Measurements from ENCODE around the gene THAP6.
"Not testable (repeated sequence)": the region's sequence is repeated elsewhere in the genome, so short reads cannot be mapped to it uniquely, and the experiment has no call there.

The THAP6 gene

GRCh38 chr4:75514131-75514948, at the start of gene THAP6, which contains the start of gene RCHY1:
THAP6 (plus strand) TSS chr4:75514473; CDS start chr4:75515453, 980 bp downstream.
RCHY1 (minus strand) TSS chr4:75514403; CDS start chr4:75514286, 117 bp downstream.
- peak; percentile 87 for DNase-seq

DNA sequence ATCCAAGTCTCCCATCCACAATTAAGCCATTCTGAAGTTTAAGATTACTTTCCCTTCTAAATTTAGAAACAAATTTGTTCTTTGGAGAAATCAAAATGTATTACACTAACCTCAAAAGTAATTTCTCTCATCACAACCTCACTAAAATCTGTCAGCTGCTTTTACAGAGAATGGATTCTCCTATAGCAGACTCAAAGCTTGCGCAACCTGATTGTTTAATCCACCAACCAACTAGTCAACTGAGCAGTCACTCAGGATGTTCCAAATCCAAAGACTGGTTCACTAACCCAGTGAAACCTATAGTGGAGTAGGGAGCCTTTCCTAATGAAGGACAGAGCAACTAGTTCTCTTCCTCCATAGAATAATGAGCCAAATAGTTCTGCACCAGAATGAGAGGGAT, 44.4 kb upstream of the THAP6 start:
- DNase-seq, result no peak

DNA sequence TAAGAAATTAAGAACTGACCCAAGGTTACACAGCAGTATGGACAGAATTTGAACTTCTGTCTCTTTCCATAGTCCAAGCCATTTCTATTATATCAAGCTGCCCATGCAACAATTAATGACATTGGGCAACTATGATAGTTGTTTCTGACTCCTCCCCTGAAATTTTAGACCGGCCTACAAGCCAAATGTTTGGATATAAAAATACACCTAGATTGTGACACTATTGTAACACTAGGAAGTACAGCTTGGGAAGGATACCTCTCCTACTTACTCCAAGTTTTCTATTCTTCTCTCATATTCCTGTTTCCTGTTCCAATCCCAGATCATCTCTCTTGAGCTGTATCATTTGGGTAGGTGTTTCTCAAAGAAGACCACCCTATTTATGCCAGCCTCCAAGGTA, 43.5 kb upstream of the THAP6 start:
- no peak for DNase-seq

DNA sequence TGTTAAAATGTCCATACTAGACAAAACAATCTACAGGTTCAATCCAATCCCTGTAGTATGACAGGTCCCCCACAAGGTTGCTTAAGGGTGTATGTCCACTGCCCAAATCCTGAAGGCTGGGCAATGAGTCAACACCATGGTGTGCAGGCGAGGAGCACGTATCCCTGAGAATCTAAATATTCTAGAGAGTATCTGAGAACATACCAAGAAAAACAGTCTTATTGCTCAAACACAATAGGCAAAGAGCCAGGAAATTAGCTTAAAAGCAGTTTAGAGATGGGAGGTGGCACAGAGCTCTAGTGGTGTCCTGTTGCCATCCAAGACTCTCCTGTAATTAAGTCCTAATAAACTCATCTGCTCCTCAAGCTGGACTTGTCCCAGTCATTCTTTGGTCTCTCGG, 37.1 kb upstream of the THAP6 start:
- DNase-seq, result no peak

DNA sequence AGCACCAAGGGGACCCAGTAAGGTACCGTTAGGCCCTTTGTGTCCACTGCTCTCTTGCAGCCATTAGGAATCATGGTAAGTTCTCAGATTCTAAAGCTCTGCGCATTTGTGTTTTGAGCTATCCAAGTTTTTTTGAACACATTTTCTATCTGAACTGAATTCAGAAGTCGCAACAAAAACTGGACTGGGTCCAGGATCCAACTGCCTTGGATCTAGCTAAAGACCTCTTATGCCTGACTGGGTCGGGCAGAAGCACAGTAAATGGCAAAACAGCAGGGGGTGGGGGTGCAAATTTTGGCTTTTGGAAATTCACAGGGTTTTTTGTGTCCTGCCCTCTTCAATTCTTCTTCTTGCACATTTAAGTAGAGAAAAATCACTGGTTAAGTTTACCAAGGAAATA, 30.1 kb upstream of the THAP6 start:
- DNase-seq, result no peak

DNA sequence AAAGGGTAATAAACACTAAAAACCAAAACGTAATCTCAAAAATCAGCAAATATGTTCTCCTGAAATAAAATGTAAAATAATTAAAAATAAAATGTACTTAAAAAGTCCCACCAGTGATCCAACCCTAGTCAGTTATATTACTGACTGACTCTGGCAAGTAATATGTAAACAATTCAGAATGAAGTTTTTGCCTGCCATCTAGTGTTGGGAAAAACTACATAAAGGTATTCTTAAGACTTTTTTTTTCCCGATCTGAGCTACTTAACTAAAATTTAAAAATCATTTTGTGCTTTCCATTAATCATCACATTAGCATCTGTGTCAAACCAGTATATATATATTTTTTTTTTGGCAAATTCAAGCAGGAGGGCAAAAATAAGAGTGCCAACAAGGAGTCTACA, 24.1 kb upstream of the THAP6 start:
- DNase-seq, result no peak

DNA sequence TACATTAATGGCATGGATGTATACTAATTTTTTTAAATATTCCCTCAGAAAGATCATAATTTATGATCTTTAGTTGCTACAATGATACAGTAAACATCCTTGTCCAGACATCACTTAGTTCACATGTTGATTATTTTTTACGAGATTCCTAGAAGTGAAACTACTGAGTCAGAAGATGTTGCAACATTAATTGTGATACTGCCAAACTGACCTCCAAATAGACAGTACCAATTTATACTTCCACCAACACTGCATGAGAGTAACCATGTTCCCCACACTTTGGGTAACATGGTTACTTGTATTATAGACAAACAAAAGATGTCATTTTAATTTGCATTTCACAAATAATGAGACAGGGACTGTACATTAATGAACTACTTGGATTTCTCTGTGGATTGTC, 19.7 kb upstream of the THAP6 start:
- no peak for DNase-seq

- DNase-seq, result no peak
These were observed 18.8 kb upstream of the THAP6 start for GRCh38 chr4:75495476-75495875.

GRCh38 chr4:75496406-75496805, 17.9 kb upstream of the THAP6 start:
- DNase-seq, result no peak

DNA sequence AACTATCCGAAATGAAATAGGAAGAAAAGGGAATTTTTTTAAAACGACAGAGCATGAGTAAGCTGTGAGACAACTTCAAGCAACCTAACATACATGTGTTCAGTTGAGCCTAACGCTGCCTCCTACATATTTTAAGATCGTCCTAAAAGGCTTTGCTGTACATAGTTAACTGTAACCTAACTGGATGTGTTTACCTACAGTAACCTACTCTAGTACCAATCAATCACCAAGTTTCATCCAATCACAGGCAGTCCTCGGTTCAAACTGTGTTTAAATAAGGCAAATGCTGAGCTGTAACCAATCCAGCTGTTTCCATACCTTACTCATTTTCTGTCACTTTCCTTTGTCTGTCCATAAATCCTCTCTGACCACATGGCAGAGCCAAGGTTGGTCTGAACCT, 17.1 kb upstream of the THAP6 start:
- DNase-seq, result no peak

GRCh38 chr4:75498041-75498440, 16.2 kb upstream of the THAP6 start:
- no peak for DNase-seq

- DNase-seq, result no peak
These were observed 14.4 kb upstream of the THAP6 start for GRCh38 chr4:75499900-75500299.

DNA sequence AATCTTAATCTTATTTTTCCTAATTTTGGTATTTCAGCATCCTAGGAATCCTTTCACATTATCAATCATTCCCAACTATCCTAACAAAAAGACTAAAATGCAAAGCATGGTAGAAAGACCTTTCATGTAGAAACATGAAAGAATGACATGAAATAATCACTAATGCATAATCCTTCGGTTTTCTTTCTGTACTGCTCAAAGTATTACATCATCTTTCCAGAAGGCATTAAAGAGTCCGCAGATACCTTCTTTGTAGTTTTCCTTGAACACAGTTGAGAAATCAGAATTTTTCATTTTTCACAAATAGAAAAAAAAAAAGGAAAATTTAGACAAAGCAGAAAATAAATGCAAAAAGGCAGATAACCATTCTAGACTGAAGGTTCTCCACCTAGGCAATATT, 11.6 kb upstream of the THAP6 start:
- DNase-seq, result no peak

DNA sequence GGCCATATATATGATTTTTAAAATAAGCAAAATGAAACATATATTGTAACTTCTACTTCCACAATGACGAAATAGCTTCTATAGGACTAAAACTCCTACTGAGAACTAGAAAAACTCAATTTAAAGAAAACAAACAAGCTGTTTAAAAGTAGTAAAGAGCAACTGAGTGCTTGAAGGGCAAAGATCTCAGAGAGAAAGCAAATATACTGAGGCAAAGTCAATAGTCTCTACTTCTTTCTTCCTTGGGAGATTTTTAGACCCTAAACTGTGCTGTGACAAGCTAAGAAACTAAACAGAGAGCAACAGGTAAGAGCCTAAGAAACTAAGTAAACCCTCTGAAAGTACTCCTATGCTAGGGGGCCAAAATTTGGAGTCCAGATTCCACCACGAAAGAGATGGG, 8.6 kb upstream of the THAP6 start:
- no peak for DNase-seq

GRCh38 chr4:75509592-75509991, 4.7 kb upstream of the THAP6 start:
- not testable (repeated sequence) for DNase-seq

- DNase-seq, result no peak
These were observed 2.4 kb upstream of the THAP6 start for GRCh38 chr4:75511841-75512240.

- no peak for DNase-seq
These were observed 1.7 kb upstream of the THAP6 start for GRCh38 chr4:75512386-75513211.

GRCh38 chr4:75513526-75514130, 645 bp upstream of the THAP6 start:
- DNase-seq, result no peak

- DNase-seq, result no peak
These were observed 808 bp downstream of the THAP6 start for GRCh38 chr4:75514949-75515612.

- DNase-seq, result no peak
These were observed 1.9 kb downstream of the THAP6 start for GRCh38 chr4:75516144-75516543.

DNA sequence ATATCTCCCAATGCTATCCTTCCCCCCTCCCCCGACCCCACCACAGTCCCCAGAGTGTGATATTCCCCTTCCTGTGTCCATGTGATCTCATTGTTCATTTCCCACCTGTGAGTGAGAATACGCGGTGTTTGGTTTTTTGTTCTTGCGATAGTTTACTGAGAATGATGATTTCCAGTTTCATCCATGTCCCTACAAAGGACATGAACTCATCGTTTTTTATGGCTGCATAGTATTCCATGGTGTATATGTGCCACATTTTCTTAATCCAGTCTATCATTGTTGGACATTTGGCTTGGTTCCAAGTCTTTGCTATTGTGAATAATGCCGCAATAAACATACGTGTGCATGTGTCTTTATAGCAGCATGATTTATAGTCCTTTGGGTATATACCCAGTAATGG, 5.2 kb downstream of the THAP6 start:
- not testable (repeated sequence) for DNase-seq

GRCh38 chr4:75525086-75525485, 10.8 kb downstream of the THAP6 start:
- DNase-seq, result no peak

GRCh38 chr4:75525910-75526309, 11.6 kb downstream of the THAP6 start:
- no peak for DNase-seq
